Effector memory CD4-positive, alpha-beta T cell (primary cell): Measurements from ENCODE around the gene GSX1.
"Not testable (repeated sequence)": the region's sequence is repeated elsewhere in the genome, so short reads cannot be mapped to it uniquely, and the experiment has no call there.

Experiments
- DNase-seq, 3 donors: peaks; one replicate each; pipeline ENCODE4 v3.0.0-alpha.2; 2020
- H3K27ac ChIP-seq: 2 replicates; pipeline ENCODE4 v1.7.0; 2013; ENCODE audit warnings: mild to moderate bottlenecking, low read length, moderate library complexity; ENCODE audit not compliant: insufficient read depth, poor library complexity, severe bottlenecking
- H3K27me3 ChIP-seq: replicated peaks from 2 replicates; pipeline ENCODE4 v1.7.0; 2013; ENCODE audit warnings: mild to moderate bottlenecking, low read length; ENCODE audit not compliant: insufficient read depth, control insufficient read depth, poor library complexity, severe bottlenecking
- H3K36me3 ChIP-seq: 2 replicates; pipeline ENCODE4 v1.7.0; 2013; ENCODE audit warnings: mild to moderate bottlenecking, low read length, moderate library complexity; ENCODE audit not compliant: control insufficient read depth, insufficient read depth
- H3K4me1 ChIP-seq: 2 replicates; pipeline ENCODE4 v1.7.0; 2013; ENCODE audit warnings: low read length, mild to moderate bottlenecking; ENCODE audit not compliant: control insufficient read depth, insufficient read depth, poor library complexity, severe bottlenecking
- H3K4me3 ChIP-seq: 2 replicates; pipeline ENCODE4 v1.7.0; 2013; ENCODE audit warnings: low read length, low read depth, mild to moderate bottlenecking; ENCODE audit not compliant: insufficient read depth, poor library complexity, severe bottlenecking
- H3K9me3 ChIP-seq: 2 replicates; pipeline ENCODE4 v1.7.0; 2013; ENCODE audit warnings: mild to moderate bottlenecking, low read length, moderate library complexity; ENCODE audit not compliant: control insufficient read depth

GSX1 gene

GRCh38 chr13:27810461-27810860, 18.2 kb downstream of the GSX1 start:
- H3K27me3 ChIP-seq = no peaks in the 10 kb centered on the region
- H3K9me3 ChIP-seq = no peaks in the 10 kb centered on the region
- H3K4me1 ChIP-seq = no peaks in the 10 kb centered on the region
- no peak for DNase-seq
- H3K27ac ChIP-seq = no peak overlapping the region
- no peaks in the 10 kb centered on the region for H3K36me3 ChIP-seq
- H3K4me3 ChIP-seq = no peak overlapping the region

GRCh38 chr13:27813826-27814225, 21.5 kb downstream of the GSX1 start:
- Histone ChIP-seq H3K27me3 (no peaks in the 10 kb centered on the region), H3K4me3 (no peak overlapping the region), H3K9me3 (no peaks in the 10 kb centered on the region), H3K27ac (no peak overlapping the region), H3K4me1 (no peaks in the 10 kb centered on the region), H3K36me3 (no peaks in the 10 kb centered on the region)
- DNase-seq = no peak

GRCh38 chr13:27817832-27818231, 25.5 kb downstream of the GSX1 start:
- not testable (repeated sequence) for H3K9me3 ChIP-seq, H3K27ac ChIP-seq, H3K4me3 ChIP-seq, H3K4me1 ChIP-seq, DNase-seq, H3K36me3 ChIP-seq
- H3K27me3 ChIP-seq = peaks cover 16% of the 10 kb centered on the region

- H3K27me3 ChIP-seq = peaks cover 16% of the 10 kb centered on the region
- no peaks in the 10 kb centered on the region for H3K9me3 ChIP-seq
- no peak for DNase-seq
- H3K4me1 ChIP-seq = no peaks in the 10 kb centered on the region
- no peak overlapping the region for H3K4me3 ChIP-seq
- H3K36me3 ChIP-seq = no peaks in the 10 kb centered on the region
- H3K27ac ChIP-seq = no peak overlapping the region
Measured at GRCh38 chr13:27820524-27821482, 28.5 kb downstream of the GSX1 start.

GRCh38 chr13:27821566-27821965, 29.3 kb downstream of the GSX1 start:
- Histone ChIP-seq H3K9me3 (no peaks in the 10 kb centered on the region), H3K4me3 (no peak overlapping the region), H3K4me1 (no peaks in the 10 kb centered on the region), H3K27ac (no peak overlapping the region), H3K36me3 (no peaks in the 10 kb centered on the region), H3K27me3 (peaks cover 16% of the 10 kb centered on the region)
- no peak for DNase-seq

GRCh38 chr13:27822258-27822872, 30.1 kb downstream of the GSX1 start:
- DNase-seq = no peak
- peaks cover 16% of the 10 kb centered on the region for H3K27me3 ChIP-seq
- no peaks in the 10 kb centered on the region for H3K9me3 ChIP-seq
- H3K36me3 ChIP-seq = no peaks in the 10 kb centered on the region
- H3K4me3 ChIP-seq = no peak overlapping the region
- H3K27ac ChIP-seq = no peak overlapping the region
- H3K4me1 ChIP-seq = no peaks in the 10 kb centered on the region

GRCh38 chr13:27822873-27823311, 30.6 kb downstream of the GSX1 start:
- DNase-seq = no peak
- H3K36me3 ChIP-seq = no peaks in the 10 kb centered on the region
- H3K27me3 ChIP-seq = peaks cover 16% of the 10 kb centered on the region
- no peaks in the 10 kb centered on the region for H3K9me3 ChIP-seq
- H3K4me1 ChIP-seq = no peaks in the 10 kb centered on the region
- H3K27ac ChIP-seq = no peak overlapping the region
- H3K4me3 ChIP-seq = no peak overlapping the region

GRCh38 chr13:27824121-27824520, 31.8 kb downstream of the GSX1 start:
- Histone ChIP-seq H3K27me3 (peaks cover 16% of the 10 kb centered on the region), H3K4me3 (no peak overlapping the region), H3K27ac (no peak overlapping the region), H3K9me3 (no peaks in the 10 kb centered on the region), H3K36me3 (no peaks in the 10 kb centered on the region), H3K4me1 (no peaks in the 10 kb centered on the region)
- DNase-seq = no peak

- Histone ChIP-seq H3K4me1 (peaks cover 1% of the 10 kb centered on the region), H3K27ac (no peak overlapping the region), H3K4me3 (no peak overlapping the region), H3K36me3 (no peaks in the 10 kb centered on the region), H3K9me3 (no peaks in the 10 kb centered on the region), H3K27me3 (peaks cover 10% of the 10 kb centered on the region)
- no peak for DNase-seq
Measured at GRCh38 chr13:27825072-27825471, 32.8 kb downstream of the GSX1 start.
